GM21619 (cell line): ENCODE data around the gene FRS2.

Experiments used
- ATAC-seq: cut with Tn5 transposase; IDR thresholded peaks from one replicate; pipeline ENCODE4 v1.9.1; 2021; ENCODE audit not compliant: unreplicated experiment

Gene FRS2

GRCh38 chr12:69620921-69621320 lies 150.7 kb downstream of the FRS2 start:
- no peak for ATAC-seq

- ATAC-seq, result no peak
Observed at GRCh38 chr12:69621551-69621950, 151.4 kb downstream of the FRS2 start.

GRCh38 chr12:69623970-69624369 lies 153.8 kb downstream of the FRS2 start:
- no peak for ATAC-seq

GRCh38 chr12:69627501-69627900 lies 157.3 kb downstream of the FRS2 start:
- no peak for ATAC-seq
